ENCODE measurements around the gene MZB1. TPM values are rescaled to one million over a fixed set of nuclear protein-coding genes. Genes with fewer than 3 reads are reported as not detected.

The MZB1 gene
- total and polyA plus RNA-seq, 2 of the 13 experiments (the other 11 are each of a cell fraction or from before 2014, with no cell fraction given), result 0.31 to 0.40 TPM

DNA sequence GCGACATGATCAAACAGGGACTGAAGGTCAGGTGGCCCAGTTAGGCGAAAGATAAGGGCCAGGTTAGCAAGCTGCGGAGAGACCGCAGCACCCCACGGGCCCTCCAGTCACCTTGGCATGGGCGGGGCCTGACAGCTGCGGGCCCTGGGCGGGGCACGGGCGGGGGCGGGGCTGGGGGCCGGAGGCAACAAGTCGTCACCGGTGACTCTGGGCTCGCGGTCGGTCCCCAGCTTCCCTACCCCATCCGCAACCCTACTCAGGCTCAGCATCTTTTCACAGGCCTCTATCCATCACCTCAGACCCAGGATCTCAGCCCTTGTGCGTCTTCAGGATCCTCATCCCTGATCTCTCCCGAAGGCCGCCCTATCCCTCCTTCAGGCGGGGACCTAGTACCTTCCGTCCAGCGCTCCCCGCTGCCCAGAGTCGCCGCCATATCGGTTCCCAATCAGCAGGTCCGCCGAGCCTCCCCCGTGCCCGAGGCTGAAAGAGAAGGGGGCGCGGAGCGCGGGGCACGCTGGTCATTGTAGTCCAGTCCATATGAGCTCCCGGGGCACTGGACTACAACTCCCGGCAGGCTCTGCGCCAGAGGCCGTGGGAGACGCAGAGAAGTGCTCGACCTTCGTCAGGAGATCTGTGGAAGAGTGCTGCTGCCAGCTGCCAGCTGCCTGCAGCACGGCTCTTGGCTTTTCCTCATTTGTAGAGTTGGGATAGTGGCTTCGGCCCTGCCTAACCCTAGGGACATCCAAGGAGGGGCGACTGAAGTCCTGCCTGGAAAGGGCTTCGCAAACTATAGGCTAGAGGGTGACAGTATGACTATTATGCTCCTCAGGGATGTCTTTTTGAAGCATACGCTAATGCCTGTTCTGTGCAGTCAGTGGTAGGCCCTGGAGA lies 49.5 kb upstream of the MZB1 start, which contains the start of gene DNAJC18 (continued):
- TF ChIP-seq LCORL (IDR thresholded peaks at IDR 0.05) (no peak), LCORL (CRISPR knock-in tag; IDR thresholded peaks at IDR 0.05) (peak; percentile 36; the same call in 1 of the 2 replicates), EED (CRISPR knock-in tag; IDR thresholded peaks at IDR 0.05) (peak; percentile 59; the same call in 1 of the 2 replicates), ZNF749 (CRISPR knock-in tag; IDR thresholded peaks at IDR 0.05; ENCODE audit: borderline replicate concordance) (peak; percentile 65; the same call in 1 of the 2 replicates), ZNF317 (CRISPR knock-in tag; IDR thresholded peaks at IDR 0.05) (peak; percentile 57; the same call in 1 of the 2 replicates), ZZZ3 (CRISPR knock-in tag; IDR thresholded peaks at IDR 0.05; ENCODE audit: borderline replicate concordance) (no peak), ZNF552 (CRISPR knock-in tag; IDR thresholded peaks at IDR 0.05; ENCODE audit: borderline replicate concordance) (no peak), PITX1 (CRISPR knock-in tag; IDR thresholded peaks at IDR 0.05) (0 out of 2 replicates have a peak, but pooled peaks have one; percentile 17), ZNF720 (CRISPR knock-in tag; IDR thresholded peaks at IDR 0.05) (no peak), MBNL3 (CRISPR knock-in tag; conservative IDR thresholded peaks at IDR 0.05) (no peak), ZNF275 (CRISPR knock-in tag; IDR thresholded peaks at IDR 0.05; ENCODE audit: borderline replicate concordance) (no peak), ZNF446 (CRISPR knock-in tag; IDR thresholded peaks at IDR 0.05) (no peak), ZNF574 (CRISPR knock-in tag; IDR thresholded peaks at IDR 0.05) (peak; percentile 90), ZNF629 (CRISPR knock-in tag; conservative IDR thresholded peaks at IDR 0.05) (no peak), HNF4G (IDR thresholded peaks at IDR 0.05; ENCODE audit: borderline replicate concordance, low read depth, low read length) (no peak), HNF4G (CRISPR knock-in tag; IDR thresholded peaks at IDR 0.05; ENCODE audit: borderline replicate concordance, low read depth) (no peak), ZNF746 (CRISPR knock-in tag; IDR thresholded peaks at IDR 0.05) (no peak)
- TF ChIP-seq, protein P1, sequence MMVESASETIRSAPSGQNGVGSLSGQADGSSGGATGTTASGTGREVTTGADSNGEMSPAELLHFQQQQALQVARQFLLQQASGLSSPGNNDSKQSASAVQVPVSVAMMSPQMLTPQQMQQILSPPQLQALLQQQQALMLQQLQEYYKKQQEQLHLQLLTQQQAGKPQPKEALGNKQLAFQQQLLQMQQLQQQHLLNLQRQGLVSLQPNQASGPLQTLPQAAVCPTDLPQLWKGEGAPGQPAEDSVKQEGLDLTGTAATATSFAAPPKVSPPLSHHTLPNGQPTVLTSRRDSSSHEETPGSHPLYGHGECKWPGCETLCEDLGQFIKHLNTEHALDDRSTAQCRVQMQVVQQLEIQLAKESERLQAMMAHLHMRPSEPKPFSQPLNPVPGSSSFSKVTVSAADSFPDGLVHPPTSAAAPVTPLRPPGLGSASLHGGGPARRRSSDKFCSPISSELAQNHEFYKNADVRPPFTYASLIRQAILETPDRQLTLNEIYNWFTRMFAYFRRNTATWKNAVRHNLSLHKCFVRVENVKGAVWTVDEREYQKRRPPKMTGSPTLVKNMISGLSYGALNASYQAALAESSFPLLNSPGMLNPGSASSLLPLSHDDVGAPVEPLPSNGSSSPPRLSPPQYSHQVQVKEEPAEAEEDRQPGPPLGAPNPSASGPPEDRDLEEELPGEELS (CRISPR knock-in tag; IDR thresholded peaks at IDR 0.05), result no peak
- TF ChIP-seq, protein P2, sequence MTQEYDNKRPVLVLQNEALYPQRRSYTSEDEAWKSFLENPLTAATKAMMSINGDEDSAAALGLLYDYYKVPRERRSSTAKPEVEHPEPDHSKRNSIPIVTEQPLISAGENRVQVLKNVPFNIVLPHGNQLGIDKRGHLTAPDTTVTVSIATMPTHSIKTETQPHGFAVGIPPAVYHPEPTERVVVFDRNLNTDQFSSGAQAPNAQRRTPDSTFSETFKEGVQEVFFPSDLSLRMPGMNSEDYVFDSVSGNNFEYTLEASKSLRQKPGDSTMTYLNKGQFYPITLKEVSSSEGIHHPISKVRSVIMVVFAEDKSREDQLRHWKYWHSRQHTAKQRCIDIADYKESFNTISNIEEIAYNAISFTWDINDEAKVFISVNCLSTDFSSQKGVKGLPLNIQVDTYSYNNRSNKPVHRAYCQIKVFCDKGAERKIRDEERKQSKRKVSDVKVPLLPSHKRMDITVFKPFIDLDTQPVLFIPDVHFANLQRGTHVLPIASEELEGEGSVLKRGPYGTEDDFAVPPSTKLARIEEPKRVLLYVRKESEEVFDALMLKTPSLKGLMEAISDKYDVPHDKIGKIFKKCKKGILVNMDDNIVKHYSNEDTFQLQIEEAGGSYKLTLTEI (CRISPR knock-in tag; conservative IDR thresholded peaks at IDR 0.05), result no peak
